Measurements from ENCODE around the gene ZDHHC11. TPM values are rescaled to one million over a fixed set of nuclear protein-coding genes. Genes with fewer than 3 reads are reported as not detected.

Gene ZDHHC11
- total and polyA plus RNA-seq, 3 donors from 2014 or later, result 22.9 to 39.7 (median 37.2) TPM

- intact Hi-C loops (cut with DNase I; ENCODE audit: low total_unique reads), result no loop called here
- DNase-seq, result no peak
- no peaks in the 10 kb centered on the region for H3K36me3 ChIP-seq (ENCODE audit: low read depth, missing control alignments)
- H3K27ac ChIP-seq, result no peak overlapping the region
- H3K4me1 ChIP-seq, result no peaks in the 10 kb centered on the region
- TF ChIP-seq POLR2A (IDR thresholded peaks at IDR 0.05) (no peak), CTCF (IDR thresholded peaks at IDR 0.05) (no peak)
- WGBS, 2 donors, result 82 to 85% methylated on average over 8 of the region's 8 CpGs
- no peak overlapping the region for H3K4me3 ChIP-seq
- H3K9me3 ChIP-seq, result no peaks in the 10 kb centered on the region
- H3K27me3 ChIP-seq, result no peaks in the 10 kb centered on the region
These were observed 22.5 kb upstream of the ZDHHC11 start for GRCh38 chr5:873328-873727.

GRCh38 chr5:872301-872700 is 21.5 kb upstream of the ZDHHC11 start:
- TF ChIP-seq POLR2A (IDR thresholded peaks at IDR 0.05), result no peak
- TF ChIP-seq CTCF (IDR thresholded peaks at IDR 0.05), result no peak
- Histone ChIP-seq H3K27me3 (no peaks in the 10 kb centered on the region), H3K9me3 (no peaks in the 10 kb centered on the region), H3K27ac (no peak overlapping the region), H3K4me1 (no peaks in the 10 kb centered on the region), H3K4me3 (no peak overlapping the region), H3K36me3 (ENCODE audit: low read depth, missing control alignments) (no peaks in the 10 kb centered on the region)
- DNase-seq, result no peak
- intact Hi-C loops (cut with DNase I; ENCODE audit: low total_unique reads), result no loop called here
- WGBS, 2 donors, result 87 to 94% methylated on average over 7 to 10 of the region's 10 CpGs

- H3K4me1 ChIP-seq, result no peaks in the 10 kb centered on the region
- H3K9me3 ChIP-seq, result no peaks in the 10 kb centered on the region
- H3K27me3 ChIP-seq, result no peaks in the 10 kb centered on the region
- 94 to 97% methylated on average over 23 to 29 of the region's 29 CpGs for WGBS, 2 donors
- no peak overlapping the region for H3K27ac ChIP-seq
- TF ChIP-seq CTCF (IDR thresholded peaks at IDR 0.05) (no peak), POLR2A (IDR thresholded peaks at IDR 0.05) (no peak)
- intact Hi-C loops (cut with DNase I; ENCODE audit: low total_unique reads), result no loop called here
- no peak for DNase-seq
- H3K36me3 ChIP-seq (ENCODE audit: low read depth, missing control alignments), result no peaks in the 10 kb centered on the region
- H3K4me3 ChIP-seq, result no peak overlapping the region
These were observed 21.0 kb upstream of the ZDHHC11 start for GRCh38 chr5:871596-872298.

- TF ChIP-seq POLR2A (IDR thresholded peaks at IDR 0.05) (no peak), CTCF (IDR thresholded peaks at IDR 0.05) (no peak)
- no peaks in the 10 kb centered on the region for H3K27me3 ChIP-seq
- H3K9me3 ChIP-seq, result no peaks in the 10 kb centered on the region
- H3K4me3 ChIP-seq, result no peak overlapping the region
- WGBS, 2 donors, result 91 to 99% methylated on average over 5 of the region's 5 CpGs
- intact Hi-C loops (cut with DNase I; ENCODE audit: low total_unique reads), result no loop called here
- H3K27ac ChIP-seq, result no peak overlapping the region
- no peaks in the 10 kb centered on the region for H3K4me1 ChIP-seq
- DNase-seq, result no peak
- no peaks in the 10 kb centered on the region for H3K36me3 ChIP-seq (ENCODE audit: low read depth, missing control alignments)
These were observed 20.2 kb upstream of the ZDHHC11 start for GRCh38 chr5:870956-871355.
